T-helper 1 cell treated with Interleukin-12 subunit alpha and Interleukin-12 subunit beta and Interleukin-4 antibody, amounts not matched to agents 30 μg/mL and 1 μg/mL, for 36 hours (primary cell): ENCODE results near the gene GABRR1.
A peak's percentile ranks its signal among the peaks of the same experiment; 100 is the strongest.
"Not testable (repeated sequence)": the region's sequence is repeated elsewhere in the genome, so short reads cannot be mapped to it uniquely, and the experiment has no call there.

Experiments
- H3K27ac Mint-ChIP-seq: one replicate; pipeline ENCODE4 v1.8.0; 2021; ENCODE audit warnings: mild to moderate bottlenecking, mixed read lengths
- H3K27me3 Mint-ChIP-seq: one replicate; pipeline ENCODE4 v1.8.0; 2021; ENCODE audit warnings: low read depth, mixed read lengths
- H3K36me3 Mint-ChIP-seq: one replicate; pipeline ENCODE4 v1.8.0; 2021; ENCODE audit warnings: low read depth, mixed read lengths
- H3K4me1 Mint-ChIP-seq: one replicate; pipeline ENCODE4 v1.8.0; 2021; ENCODE audit warnings: low read depth, mixed read lengths
- H3K4me3 Mint-ChIP-seq: one replicate; pipeline ENCODE4 v1.8.0; 2021; ENCODE audit warnings: mild to moderate bottlenecking, moderate library complexity, mixed read lengths
- H3K9me3 Mint-ChIP-seq: one replicate; pipeline ENCODE4 v1.8.0; 2021; ENCODE audit warnings: mixed read lengths

The GABRR1 gene

GRCh38 chr6:89242574-89243330, 25.6 kb upstream of the GABRR1 start:
- H3K36me3 Mint-ChIP-seq, result no peaks in the 10 kb centered on the region
- peaks cover 11% of the 10 kb centered on the region for H3K4me1 Mint-ChIP-seq
- H3K9me3 Mint-ChIP-seq, result no peaks in the 10 kb centered on the region
- H3K4me3 Mint-ChIP-seq, result no peak overlapping the region
- no peak overlapping the region for H3K27ac Mint-ChIP-seq
- H3K27me3 Mint-ChIP-seq, result peaks cover 34% of the 10 kb centered on the region

- peaks cover 11% of the 10 kb centered on the region for H3K4me1 Mint-ChIP-seq
- peaks cover 29% of the 10 kb centered on the region for H3K27me3 Mint-ChIP-seq
- H3K9me3 Mint-ChIP-seq, result peaks cover 11% of the 10 kb centered on the region
- H3K4me3 Mint-ChIP-seq, result no peak overlapping the region
- no peak overlapping the region for H3K27ac Mint-ChIP-seq
- no peaks in the 10 kb centered on the region for H3K36me3 Mint-ChIP-seq
Measured at GRCh38 chr6:89239338-89239737, 22.2 kb upstream of the GABRR1 start.

- Mint-ChIP-seq H3K4me3 (no peak overlapping the region), H3K4me1 (peaks cover 10% of the 10 kb centered on the region), H3K27me3 (peaks cover 40% of the 10 kb centered on the region), H3K9me3 (peaks cover 11% of the 10 kb centered on the region), H3K36me3 (no peaks in the 10 kb centered on the region), H3K27ac (no peak overlapping the region)
Measured at GRCh38 chr6:89237158-89237557, 20.0 kb upstream of the GABRR1 start.

GRCh38 chr6:89233605-89234004, 16.4 kb upstream of the GABRR1 start:
- not testable (repeated sequence) for H3K4me1 Mint-ChIP-seq, H3K36me3 Mint-ChIP-seq, H3K27ac Mint-ChIP-seq
- H3K4me3 Mint-ChIP-seq, result peak overlapping the region; percentile 66
- H3K27me3 Mint-ChIP-seq, result peaks cover 50% of the 10 kb centered on the region
- H3K9me3 Mint-ChIP-seq, result peaks cover 16% of the 10 kb centered on the region

- Mint-ChIP-seq H3K27me3 (peaks cover 13% of the 10 kb centered on the region), H3K4me1 (no peaks in the 10 kb centered on the region), H3K4me3 (no peak overlapping the region), H3K9me3 (peaks cover 4% of the 10 kb centered on the region), H3K36me3 (no peaks in the 10 kb centered on the region), H3K27ac (no peak overlapping the region)
Measured at GRCh38 chr6:89222712-89223039, 5.5 kb upstream of the GABRR1 start.

- Mint-ChIP-seq H3K36me3 (no peaks in the 10 kb centered on the region), H3K4me3 (no peak overlapping the region), H3K27me3 (peaks cover 15% of the 10 kb centered on the region), H3K4me1 (no peaks in the 10 kb centered on the region), H3K27ac (no peak overlapping the region), H3K9me3 (peaks cover 4% of the 10 kb centered on the region)
Measured at GRCh38 chr6:89221971-89222711, 5.0 kb upstream of the GABRR1 start.

- Mint-ChIP-seq H3K4me3 (no peak overlapping the region), H3K9me3 (peaks cover 4% of the 10 kb centered on the region), H3K4me1 (no peaks in the 10 kb centered on the region), H3K27ac (no peak overlapping the region), H3K27me3 (peaks cover 20% of the 10 kb centered on the region), H3K36me3 (no peaks in the 10 kb centered on the region)
Measured at GRCh38 chr6:89221129-89221528, 4.0 kb upstream of the GABRR1 start.

- H3K27me3 Mint-ChIP-seq, result peaks cover 32% of the 10 kb centered on the region
- H3K4me1 Mint-ChIP-seq, result no peaks in the 10 kb centered on the region
Measured at GRCh38 chr6:89216411-89216810, 747 bp downstream of the GABRR1 start.

GRCh38 chr6:89215391-89215790, 1.8 kb downstream of the GABRR1 start:
- H3K27me3 Mint-ChIP-seq, result peaks cover 32% of the 10 kb centered on the region
- no peaks in the 10 kb centered on the region for H3K4me1 Mint-ChIP-seq
- no peaks in the 10 kb centered on the region for H3K9me3 Mint-ChIP-seq
- no peaks in the 10 kb centered on the region for H3K36me3 Mint-ChIP-seq
- H3K27ac Mint-ChIP-seq, result no peak overlapping the region
- H3K4me3 Mint-ChIP-seq, result no peak overlapping the region

More at GRCh38 chr6:89216411-89216810, 747 bp downstream of the GABRR1 start:
- Mint-ChIP-seq H3K4me3 (no peak overlapping the region), H3K9me3 (no peaks in the 10 kb centered on the region), H3K27ac (no peak overlapping the region), H3K36me3 (no peaks in the 10 kb centered on the region)

- Mint-ChIP-seq H3K27ac (no peak overlapping the region), H3K36me3 (no peaks in the 10 kb centered on the region), H3K4me1 (no peaks in the 10 kb centered on the region), H3K9me3 (no peaks in the 10 kb centered on the region), H3K27me3 (peaks cover 32% of the 10 kb centered on the region), H3K4me3 (no peak overlapping the region)
Measured at GRCh38 chr6:89214197-89214596, 3.0 kb downstream of the GABRR1 start.

GRCh38 chr6:89212472-89212871, 4.7 kb downstream of the GABRR1 start:
- no peak overlapping the region for H3K27ac Mint-ChIP-seq
- H3K36me3 Mint-ChIP-seq, result no peaks in the 10 kb centered on the region
- H3K4me1 Mint-ChIP-seq, result no peaks in the 10 kb centered on the region
- H3K9me3 Mint-ChIP-seq, result no peaks in the 10 kb centered on the region
- H3K4me3 Mint-ChIP-seq, result no peak overlapping the region
- H3K27me3 Mint-ChIP-seq, result peaks cover 24% of the 10 kb centered on the region

GRCh38 chr6:89209457-89209856, 7.7 kb downstream of the GABRR1 start:
- peaks cover 9% of the 10 kb centered on the region for H3K27me3 Mint-ChIP-seq
- H3K27ac Mint-ChIP-seq, result no peak overlapping the region

GRCh38 chr6:89208551-89208950, 8.6 kb downstream of the GABRR1 start:
- Mint-ChIP-seq H3K9me3 (no peaks in the 10 kb centered on the region), H3K4me1 (no peaks in the 10 kb centered on the region), H3K27ac (no peak overlapping the region), H3K4me3 (no peak overlapping the region), H3K27me3 (peaks cover 2% of the 10 kb centered on the region), H3K36me3 (no peaks in the 10 kb centered on the region)

More at GRCh38 chr6:89209457-89209856, 7.7 kb downstream of the GABRR1 start:
- Mint-ChIP-seq H3K4me3 (no peak overlapping the region), H3K9me3 (no peaks in the 10 kb centered on the region), H3K4me1 (no peaks in the 10 kb centered on the region), H3K36me3 (no peaks in the 10 kb centered on the region)

GRCh38 chr6:89205819-89206218, 11.3 kb downstream of the GABRR1 start:
- Mint-ChIP-seq H3K4me1 (no peaks in the 10 kb centered on the region), H3K27ac (no peak overlapping the region), H3K9me3 (no peaks in the 10 kb centered on the region), H3K27me3 (no peaks in the 10 kb centered on the region), H3K36me3 (no peaks in the 10 kb centered on the region), H3K4me3 (no peak overlapping the region)

- no peaks in the 10 kb centered on the region for H3K36me3 Mint-ChIP-seq
- H3K27ac Mint-ChIP-seq, result no peak overlapping the region
- H3K27me3 Mint-ChIP-seq, result no peaks in the 10 kb centered on the region
- H3K4me3 Mint-ChIP-seq, result no peak overlapping the region
- H3K4me1 Mint-ChIP-seq, result no peaks in the 10 kb centered on the region
- no peaks in the 10 kb centered on the region for H3K9me3 Mint-ChIP-seq
Measured at GRCh38 chr6:89204096-89204495, 13.1 kb downstream of the GABRR1 start.
